ENCODE measurements around the gene TSPAN9.

TSPAN9 gene

DNA sequence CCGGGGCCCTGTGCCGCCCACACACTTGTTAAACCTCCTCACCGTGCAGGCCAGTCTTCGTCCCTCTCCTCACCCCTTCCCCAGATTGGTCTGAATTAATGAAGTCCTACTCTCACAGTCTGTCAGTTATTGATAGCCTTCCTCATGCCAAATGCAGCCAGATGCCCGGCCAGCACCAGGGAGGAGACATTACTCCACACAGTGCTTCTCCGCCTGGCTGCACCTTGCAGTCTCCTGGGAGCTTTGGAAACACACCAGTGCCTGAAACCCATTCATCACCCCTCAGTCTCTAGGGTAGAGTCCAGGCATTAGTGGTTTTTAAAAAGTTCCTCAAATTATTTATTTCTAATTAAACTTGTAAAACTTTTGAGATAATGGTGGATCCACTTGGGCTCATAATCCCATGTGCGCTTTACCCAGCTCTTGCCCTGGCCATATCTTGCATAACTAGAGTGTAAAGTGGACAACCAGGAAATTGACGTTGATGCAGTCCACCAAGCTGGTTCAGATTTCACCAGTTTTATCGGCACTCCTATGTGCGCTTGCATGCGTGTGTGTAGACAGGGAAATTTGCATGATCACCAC lies 38.2 kb upstream of the TSPAN9 start:
- TF ChIP-seq TAF1 (IDR thresholded peaks at IDR 0.05; ENCODE audit: borderline replicate concordance, insufficient read depth, low read length) (no peak), POLR2AphosphoS5 (IDR thresholded peaks at IDR 0.05; ENCODE audit: low read depth, low read length) (no peak), FOXP2 (optimal IDR thresholded peaks at IDR 0.05; ENCODE audit: borderline replicate concordance, extremely low read depth, extremely low read length, insufficient read depth) (no peak), SIN3A (IDR thresholded peaks at IDR 0.05; ENCODE audit: borderline replicate concordance, insufficient read depth, low read length) (no peak)
- TF ChIP-seq, protein P1, sequence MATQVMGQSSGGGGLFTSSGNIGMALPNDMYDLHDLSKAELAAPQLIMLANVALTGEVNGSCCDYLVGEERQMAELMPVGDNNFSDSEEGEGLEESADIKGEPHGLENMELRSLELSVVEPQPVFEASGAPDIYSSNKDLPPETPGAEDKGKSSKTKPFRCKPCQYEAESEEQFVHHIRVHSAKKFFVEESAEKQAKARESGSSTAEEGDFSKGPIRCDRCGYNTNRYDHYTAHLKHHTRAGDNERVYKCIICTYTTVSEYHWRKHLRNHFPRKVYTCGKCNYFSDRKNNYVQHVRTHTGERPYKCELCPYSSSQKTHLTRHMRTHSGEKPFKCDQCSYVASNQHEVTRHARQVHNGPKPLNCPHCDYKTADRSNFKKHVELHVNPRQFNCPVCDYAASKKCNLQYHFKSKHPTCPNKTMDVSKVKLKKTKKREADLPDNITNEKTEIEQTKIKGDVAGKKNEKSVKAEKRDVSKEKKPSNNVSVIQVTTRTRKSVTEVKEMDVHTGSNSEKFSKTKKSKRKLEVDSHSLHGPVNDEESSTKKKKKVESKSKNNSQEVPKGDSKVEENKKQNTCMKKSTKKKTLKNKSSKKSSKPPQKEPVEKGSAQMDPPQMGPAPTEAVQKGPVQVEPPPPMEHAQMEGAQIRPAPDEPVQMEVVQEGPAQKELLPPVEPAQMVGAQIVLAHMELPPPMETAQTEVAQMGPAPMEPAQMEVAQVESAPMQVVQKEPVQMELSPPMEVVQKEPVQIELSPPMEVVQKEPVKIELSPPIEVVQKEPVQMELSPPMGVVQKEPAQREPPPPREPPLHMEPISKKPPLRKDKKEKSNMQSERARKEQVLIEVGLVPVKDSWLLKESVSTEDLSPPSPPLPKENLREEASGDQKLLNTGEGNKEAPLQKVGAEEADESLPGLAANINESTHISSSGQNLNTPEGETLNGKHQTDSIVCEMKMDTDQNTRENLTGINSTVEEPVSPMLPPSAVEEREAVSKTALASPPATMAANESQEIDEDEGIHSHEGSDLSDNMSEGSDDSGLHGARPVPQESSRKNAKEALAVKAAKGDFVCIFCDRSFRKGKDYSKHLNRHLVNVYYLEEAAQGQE (IDR thresholded peaks at IDR 0.05; ENCODE audit: insufficient read depth in 1 of 2, low read depth in 2 of 2, low read length in 2 of 2) = no peak

DNA sequence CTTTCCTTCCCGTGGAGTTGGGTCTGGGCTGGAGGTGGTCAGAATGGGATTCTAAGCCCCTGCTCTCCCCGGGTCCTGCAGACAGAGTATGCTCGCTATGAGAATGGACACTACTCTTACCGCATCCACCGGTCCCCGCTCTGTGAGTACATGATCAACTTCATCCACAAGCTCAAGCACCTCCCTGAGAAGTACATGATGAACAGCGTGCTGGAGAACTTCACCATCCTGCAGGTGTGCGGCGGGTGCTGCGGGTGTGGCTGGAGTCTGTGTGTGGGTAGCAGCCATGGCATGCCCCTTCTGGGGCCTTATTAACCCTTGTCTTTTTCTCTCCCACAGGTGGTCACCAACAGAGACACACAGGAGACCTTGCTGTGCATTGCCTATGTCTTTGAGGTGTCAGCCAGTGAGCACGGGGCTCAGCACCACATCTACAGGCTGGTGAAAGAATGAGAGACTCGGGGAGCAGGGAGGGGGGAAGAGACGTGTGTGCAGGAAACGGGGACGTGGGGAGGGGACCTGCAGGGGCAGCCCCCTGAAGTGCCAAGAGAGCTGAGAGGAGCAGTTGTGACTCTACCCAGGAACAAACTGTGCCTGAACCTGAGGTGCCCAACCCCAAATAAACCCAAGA lies 37.0 kb upstream of the TSPAN9 start:
- TF ChIP-seq SIN3A (IDR thresholded peaks at IDR 0.05; ENCODE audit: borderline replicate concordance, insufficient read depth, low read length) (no peak), FOXP2 (optimal IDR thresholded peaks at IDR 0.05; ENCODE audit: borderline replicate concordance, extremely low read depth, extremely low read length, insufficient read depth) (no peak)

DNA sequence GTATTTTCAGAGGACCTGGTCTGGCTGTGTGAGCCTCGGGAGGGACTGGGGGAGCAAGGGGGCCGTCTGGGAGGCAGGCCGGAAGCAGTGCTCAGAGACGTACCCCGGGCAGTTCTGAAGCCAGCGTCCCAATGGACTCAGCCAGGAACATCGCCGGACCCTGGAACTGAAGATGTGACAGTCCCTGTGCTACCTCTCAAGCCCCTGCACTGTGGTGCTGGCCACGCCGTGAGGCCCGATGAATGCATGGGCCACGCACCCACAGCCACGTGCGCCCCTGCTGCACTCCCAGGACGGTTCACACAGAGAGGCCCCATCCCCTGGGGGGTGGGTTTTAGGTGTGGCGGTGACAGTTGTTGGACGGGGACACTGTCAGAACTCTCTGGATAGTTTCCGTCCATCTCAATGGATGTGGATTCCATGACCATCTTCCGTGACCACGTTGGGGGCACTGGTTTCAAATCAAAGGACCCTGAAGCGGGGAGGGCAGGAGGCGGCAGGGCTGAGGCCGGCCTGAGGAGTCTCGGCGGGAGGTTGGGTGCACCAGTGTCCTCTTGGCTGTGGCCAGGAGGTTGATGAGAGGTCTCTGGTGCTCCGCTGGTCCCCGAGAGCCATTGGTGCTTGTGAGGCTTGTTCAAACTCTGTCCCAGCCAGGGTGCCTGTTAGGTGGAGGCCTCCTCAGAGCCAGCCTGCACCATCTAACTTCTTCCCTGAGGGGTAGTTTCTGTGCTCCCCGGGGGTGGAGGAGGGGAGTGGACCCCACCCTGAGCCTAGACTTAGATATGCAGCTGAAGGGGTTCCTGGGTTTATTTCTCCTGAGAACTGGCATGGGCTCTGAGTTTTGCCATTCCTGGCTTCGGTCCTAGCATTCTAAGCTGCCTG lies 36.3 kb upstream of the TSPAN9 start:
- no peak for TF ChIP-seq POLR2AphosphoS5 (IDR thresholded peaks at IDR 0.05; ENCODE audit: low read depth, low read length)
- TF ChIP-seq, protein P1 (IDR thresholded peaks at IDR 0.05; ENCODE audit: insufficient read depth in 1 of 2, low read depth in 2 of 2, low read length in 2 of 2) = no peak
- TF ChIP-seq SIN3A (IDR thresholded peaks at IDR 0.05; ENCODE audit: borderline replicate concordance, insufficient read depth, low read length) = no peak
- no peak for TF ChIP-seq FOXP2 (optimal IDR thresholded peaks at IDR 0.05; ENCODE audit: borderline replicate concordance, extremely low read depth, extremely low read length, insufficient read depth)
- no peak for TF ChIP-seq TAF1 (IDR thresholded peaks at IDR 0.05; ENCODE audit: borderline replicate concordance, insufficient read depth, low read length)

DNA sequence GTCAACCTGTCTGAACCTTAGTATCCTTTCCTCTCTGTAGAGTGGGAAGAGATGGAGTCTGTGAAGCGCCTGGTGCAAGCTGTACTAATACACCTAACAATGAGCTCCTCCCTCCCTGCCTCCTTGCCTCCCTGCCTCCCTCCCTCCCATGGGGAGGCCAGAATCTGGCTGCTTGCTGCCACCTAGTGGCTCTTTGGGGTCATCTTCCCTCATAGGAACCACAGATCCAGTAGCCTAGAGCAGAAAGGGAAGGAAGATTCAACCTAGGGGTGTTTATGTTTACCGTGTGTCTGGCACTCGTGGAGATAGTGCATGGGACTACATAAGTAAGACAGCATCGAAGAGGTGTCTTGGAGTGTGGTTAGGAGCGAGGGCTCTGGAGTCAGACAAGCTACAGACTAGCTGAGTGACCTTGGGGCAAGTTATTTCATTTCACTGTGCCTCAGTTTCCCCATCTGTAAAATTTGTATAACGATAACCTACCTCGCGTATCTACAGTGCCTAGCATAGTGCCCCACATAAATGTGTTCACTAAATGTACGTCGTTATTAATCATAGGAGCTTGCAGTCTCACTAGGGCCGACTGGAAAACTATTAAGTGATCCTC lies 35.5 kb upstream of the TSPAN9 start:
- TF ChIP-seq FOXP2 (optimal IDR thresholded peaks at IDR 0.05; ENCODE audit: borderline replicate concordance, extremely low read depth, extremely low read length, insufficient read depth) (no peak), TAF1 (IDR thresholded peaks at IDR 0.05; ENCODE audit: borderline replicate concordance, insufficient read depth, low read length) (no peak), SIN3A (IDR thresholded peaks at IDR 0.05; ENCODE audit: borderline replicate concordance, insufficient read depth, low read length) (no peak), POLR2AphosphoS5 (IDR thresholded peaks at IDR 0.05; ENCODE audit: low read depth, low read length) (no peak)
- TF ChIP-seq, protein P1 (IDR thresholded peaks at IDR 0.05; ENCODE audit: insufficient read depth in 1 of 2, low read depth in 2 of 2, low read length in 2 of 2) = no peak

DNA sequence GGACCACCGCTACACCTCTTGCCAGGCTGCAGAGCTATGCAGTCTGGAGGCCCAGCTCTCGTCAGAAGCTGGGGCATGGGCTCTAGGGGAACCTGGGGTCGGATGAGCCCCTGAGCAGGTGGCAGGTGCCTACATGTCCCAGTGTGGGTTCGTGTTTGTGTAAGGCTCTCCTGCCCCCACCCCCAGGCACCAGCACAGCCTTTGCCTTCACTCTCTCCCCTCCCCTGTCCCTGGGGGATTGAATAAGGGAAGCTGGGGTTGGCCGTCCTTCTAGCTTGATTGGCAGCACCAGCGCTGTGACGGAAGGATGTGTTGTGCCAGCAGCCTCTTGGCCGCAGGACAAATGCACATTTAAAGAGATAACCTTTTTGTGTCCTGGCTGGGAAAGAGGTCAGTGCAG lies 34.8 kb upstream of the TSPAN9 start:
- TF ChIP-seq, protein P1 (IDR thresholded peaks at IDR 0.05; ENCODE audit: insufficient read depth in 1 of 2, low read depth in 2 of 2, low read length in 2 of 2) = no peak
- TF ChIP-seq FOXP2 (optimal IDR thresholded peaks at IDR 0.05; ENCODE audit: borderline replicate concordance, extremely low read depth, extremely low read length, insufficient read depth) = no peak
- TF ChIP-seq SIN3A (IDR thresholded peaks at IDR 0.05; ENCODE audit: borderline replicate concordance, insufficient read depth, low read length) = no peak
- TF ChIP-seq POLR2AphosphoS5 (IDR thresholded peaks at IDR 0.05; ENCODE audit: low read depth, low read length) = no peak
- no peak for TF ChIP-seq TAF1 (IDR thresholded peaks at IDR 0.05; ENCODE audit: borderline replicate concordance, insufficient read depth, low read length)
